T-helper 1 cell treated with Interleukin-12 subunit alpha and Interleukin-12 subunit beta and Interleukin-4 antibody, amounts not matched to agents 30 μg/mL and 1 μg/mL, for 36 hours (primary cell): ENCODE results near the gene TJP1.
"Not testable (repeated sequence)": the region's sequence is repeated elsewhere in the genome, so short reads cannot be mapped to it uniquely, and the experiment has no call there.

ENCODE experiments used
- H3K27ac Mint-ChIP-seq: one replicate; pipeline ENCODE4 v1.8.0; 2021; ENCODE audit warnings: mild to moderate bottlenecking, mixed read lengths
- H3K27me3 Mint-ChIP-seq: one replicate; pipeline ENCODE4 v1.8.0; 2021; ENCODE audit warnings: low read depth, mixed read lengths
- H3K36me3 Mint-ChIP-seq: one replicate; pipeline ENCODE4 v1.8.0; 2021; ENCODE audit warnings: low read depth, mixed read lengths
- H3K4me1 Mint-ChIP-seq: one replicate; pipeline ENCODE4 v1.8.0; 2021; ENCODE audit warnings: low read depth, mixed read lengths
- H3K4me3 Mint-ChIP-seq: one replicate; pipeline ENCODE4 v1.8.0; 2021; ENCODE audit warnings: mild to moderate bottlenecking, moderate library complexity, mixed read lengths
- H3K9me3 Mint-ChIP-seq: one replicate; pipeline ENCODE4 v1.8.0; 2021; ENCODE audit warnings: mixed read lengths

The TJP1 gene

GRCh38 chr15:29765898-29766527, 56.3 kb downstream of the TJP1 start:
- H3K4me1 Mint-ChIP-seq = no peaks in the 10 kb centered on the region
- H3K9me3 Mint-ChIP-seq = no peaks in the 10 kb centered on the region
- peaks cover 10% of the 10 kb centered on the region for H3K27me3 Mint-ChIP-seq
- no peak overlapping the region for H3K27ac Mint-ChIP-seq
- no peaks in the 10 kb centered on the region for H3K36me3 Mint-ChIP-seq
- H3K4me3 Mint-ChIP-seq = no peak overlapping the region

- Mint-ChIP-seq H3K27ac (no peak overlapping the region), H3K4me1 (no peaks in the 10 kb centered on the region), H3K27me3 (peaks cover 10% of the 10 kb centered on the region), H3K9me3 (no peaks in the 10 kb centered on the region), H3K4me3 (no peak overlapping the region), H3K36me3 (no peaks in the 10 kb centered on the region)
Observed at GRCh38 chr15:29765234-29765841, 56.9 kb downstream of the TJP1 start.

- Mint-ChIP-seq H3K4me1 (no peaks in the 10 kb centered on the region), H3K9me3 (no peaks in the 10 kb centered on the region), H3K36me3 (no peaks in the 10 kb centered on the region), H3K27me3 (peaks cover 9% of the 10 kb centered on the region), H3K4me3 (no peak overlapping the region), H3K27ac (no peak overlapping the region)
Observed at GRCh38 chr15:29759596-29759995, 62.7 kb downstream of the TJP1 start.

- Mint-ChIP-seq H3K36me3 (no peaks in the 10 kb centered on the region), H3K4me1 (no peaks in the 10 kb centered on the region), H3K27me3 (peaks cover 12% of the 10 kb centered on the region), H3K27ac (no peak overlapping the region), H3K4me3 (no peak overlapping the region), H3K9me3 (no peaks in the 10 kb centered on the region)
Observed at GRCh38 chr15:29756358-29757267, 65.7 kb downstream of the TJP1 start.

GRCh38 chr15:29754009-29754408, 68.3 kb downstream of the TJP1 start:
- H3K4me1 Mint-ChIP-seq, H3K9me3 Mint-ChIP-seq, H3K4me3 Mint-ChIP-seq, H3K27me3 Mint-ChIP-seq, H3K36me3 Mint-ChIP-seq, H3K27ac Mint-ChIP-seq: not testable (repeated sequence)

GRCh38 chr15:29753506-29753905, 68.8 kb downstream of the TJP1 start:
- H3K27me3 Mint-ChIP-seq = peaks cover 8% of the 10 kb centered on the region
- no peaks in the 10 kb centered on the region for H3K4me1 Mint-ChIP-seq
- H3K9me3 Mint-ChIP-seq = no peaks in the 10 kb centered on the region
- no peak overlapping the region for H3K4me3 Mint-ChIP-seq
- no peaks in the 10 kb centered on the region for H3K36me3 Mint-ChIP-seq
- no peak overlapping the region for H3K27ac Mint-ChIP-seq

GRCh38 chr15:29750754-29751153, 71.5 kb downstream of the TJP1 start:
- no peaks in the 10 kb centered on the region for H3K4me1 Mint-ChIP-seq
- no peak overlapping the region for H3K27ac Mint-ChIP-seq
- no peak overlapping the region for H3K4me3 Mint-ChIP-seq
- H3K27me3 Mint-ChIP-seq = peaks cover 3% of the 10 kb centered on the region
- no peaks in the 10 kb centered on the region for H3K36me3 Mint-ChIP-seq
- no peaks in the 10 kb centered on the region for H3K9me3 Mint-ChIP-seq

- Mint-ChIP-seq H3K36me3 (no peaks in the 10 kb centered on the region), H3K9me3 (no peaks in the 10 kb centered on the region), H3K27me3 (peaks cover 3% of the 10 kb centered on the region), H3K4me1 (no peaks in the 10 kb centered on the region), H3K27ac (no peak overlapping the region), H3K4me3 (no peak overlapping the region)
Observed at GRCh38 chr15:29749365-29750086, 72.7 kb downstream of the TJP1 start.

DNA sequence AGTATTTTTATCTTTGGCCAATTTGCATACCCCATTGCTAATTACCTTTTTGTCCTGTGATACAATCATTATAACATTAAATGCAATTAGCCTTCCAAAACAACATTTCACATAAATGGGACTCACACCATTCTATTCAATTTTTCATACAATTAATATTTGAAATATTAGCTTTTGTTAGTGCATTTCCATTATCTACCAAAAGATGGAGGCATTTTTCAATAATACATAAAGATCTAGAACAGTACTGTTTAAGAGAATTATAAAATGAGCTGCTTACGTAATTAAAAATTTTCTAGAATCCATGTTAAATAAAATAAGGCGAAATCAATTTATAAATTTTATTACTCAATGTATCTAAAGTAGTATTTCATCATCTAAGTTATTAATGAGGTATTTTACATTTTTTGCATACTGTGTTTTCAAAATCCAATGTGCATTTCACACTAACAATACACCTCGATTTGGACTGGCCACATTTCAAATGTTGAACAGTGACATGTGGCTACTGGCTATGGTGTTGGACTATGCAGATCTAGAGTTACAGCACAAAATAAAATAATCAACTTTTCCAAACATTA, 74.3 kb downstream of the TJP1 start:
- no peak overlapping the region for H3K27ac Mint-ChIP-seq
- H3K36me3 Mint-ChIP-seq = no peaks in the 10 kb centered on the region
- H3K9me3 Mint-ChIP-seq = no peaks in the 10 kb centered on the region
- H3K27me3 Mint-ChIP-seq = peaks cover 2% of the 10 kb centered on the region
- H3K4me3 Mint-ChIP-seq = no peak overlapping the region
- H3K4me1 Mint-ChIP-seq = no peaks in the 10 kb centered on the region

DNA sequence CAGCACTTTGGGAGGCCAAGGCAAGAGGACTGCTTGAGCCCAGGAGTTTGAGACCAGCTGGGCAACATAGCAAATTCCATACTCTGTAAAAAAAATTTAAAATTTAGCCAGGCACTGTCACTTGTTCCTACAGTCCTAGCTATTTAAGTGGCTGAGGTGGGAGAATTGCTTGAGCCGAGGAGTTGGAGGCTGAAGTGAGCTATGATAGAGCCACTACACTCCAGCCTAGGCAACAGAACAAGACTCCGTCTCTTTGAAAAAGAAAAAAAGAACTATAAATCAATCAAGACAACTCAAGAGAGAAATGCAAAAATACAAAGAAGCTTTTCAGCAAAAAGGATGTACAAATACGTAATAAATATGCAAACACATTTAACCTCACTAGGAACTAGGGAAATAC, 78.8 kb downstream of the TJP1 start:
- Mint-ChIP-seq H3K9me3 (no peaks in the 10 kb centered on the region), H3K27ac (no peak overlapping the region), H3K4me3 (no peak overlapping the region), H3K36me3 (no peaks in the 10 kb centered on the region), H3K4me1 (no peaks in the 10 kb centered on the region), H3K27me3 (peaks cover 12% of the 10 kb centered on the region)

DNA sequence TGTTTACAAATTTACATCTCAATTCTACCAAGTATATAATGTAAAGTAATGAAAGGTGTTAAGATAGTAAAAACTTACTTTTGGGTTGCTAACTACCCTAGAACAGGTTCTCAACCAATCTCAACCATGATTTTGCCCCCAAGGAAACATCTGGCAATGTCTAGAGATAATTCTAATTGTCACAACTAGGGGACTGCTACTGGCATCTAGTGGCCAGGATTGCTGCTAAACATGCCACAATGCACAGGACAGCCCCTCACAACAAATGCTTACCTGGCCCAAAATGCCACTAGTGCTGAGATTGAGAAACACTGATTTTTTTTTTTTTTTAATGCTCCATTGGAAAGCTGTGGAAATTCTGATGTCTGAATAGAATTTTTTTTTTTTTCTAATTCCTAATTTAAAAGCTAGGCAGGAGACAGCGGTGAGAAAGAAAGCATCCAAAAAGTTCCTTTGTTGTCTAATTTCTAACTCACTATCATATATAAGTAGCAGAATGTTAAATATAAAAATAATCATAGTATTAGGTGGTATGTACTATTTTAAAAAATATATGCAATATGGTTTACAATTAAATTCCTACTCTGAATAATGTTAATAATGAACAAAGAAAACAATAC, 81.5 kb downstream of the TJP1 start:
- Mint-ChIP-seq H3K4me3 (no peak overlapping the region), H3K27me3 (peaks cover 19% of the 10 kb centered on the region), H3K36me3 (no peaks in the 10 kb centered on the region), H3K4me1 (peaks cover 6% of the 10 kb centered on the region), H3K27ac (no peak overlapping the region), H3K9me3 (no peaks in the 10 kb centered on the region)

GRCh38 chr15:29736744-29737020, 85.6 kb downstream of the TJP1 start:
- peaks cover 9% of the 10 kb centered on the region for H3K4me1 Mint-ChIP-seq
- no peak overlapping the region for H3K4me3 Mint-ChIP-seq
- no peak overlapping the region for H3K27ac Mint-ChIP-seq
- no peaks in the 10 kb centered on the region for H3K9me3 Mint-ChIP-seq
- no peaks in the 10 kb centered on the region for H3K36me3 Mint-ChIP-seq
- H3K27me3 Mint-ChIP-seq = peaks cover 8% of the 10 kb centered on the region

DNA sequence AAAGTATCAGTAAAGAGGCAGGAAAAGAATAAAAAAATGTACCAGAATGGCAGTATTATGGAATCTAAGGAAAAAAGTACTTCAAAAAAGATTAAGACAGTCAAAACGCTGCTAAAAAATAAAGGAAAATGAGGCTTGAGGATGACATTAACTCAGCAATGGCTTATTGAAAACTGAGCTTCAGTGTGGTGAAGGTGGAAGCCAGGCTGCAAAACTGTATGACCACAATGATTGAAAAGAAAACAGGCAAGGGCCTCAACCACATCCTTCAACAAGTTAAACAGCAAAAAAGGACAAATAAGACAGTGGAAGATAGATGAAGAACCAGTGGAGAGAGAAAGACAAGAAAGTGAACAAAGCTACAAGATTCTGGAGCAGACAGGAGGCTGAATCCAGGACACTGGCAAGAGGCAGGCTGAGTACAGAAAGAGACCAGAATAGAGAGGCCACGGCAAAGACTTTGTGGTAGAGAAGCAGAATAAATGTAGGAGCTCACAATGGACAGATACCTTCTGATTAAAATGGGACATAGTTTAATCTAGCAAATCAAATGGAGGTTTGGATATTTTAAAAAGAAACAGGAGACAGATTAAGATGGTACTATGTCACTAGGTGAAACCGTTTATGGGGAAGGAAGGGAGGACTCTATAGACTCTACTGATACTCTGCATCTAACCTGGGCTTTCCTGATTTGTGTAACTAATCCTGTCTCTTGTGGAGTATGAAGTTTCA, 86.1 kb downstream of the TJP1 start:
- H3K27ac Mint-ChIP-seq = no peak overlapping the region
- peak overlapping the region; percentile 3 for H3K4me3 Mint-ChIP-seq
- H3K36me3 Mint-ChIP-seq = no peaks in the 10 kb centered on the region
- H3K9me3 Mint-ChIP-seq = no peaks in the 10 kb centered on the region
- H3K4me1 Mint-ChIP-seq = peaks cover 9% of the 10 kb centered on the region
- peaks cover 11% of the 10 kb centered on the region for H3K27me3 Mint-ChIP-seq
